ENCODE results near the gene TIMP3. TPM values are rescaled to one million over a fixed set of nuclear protein-coding genes. Genes with fewer than 3 reads are reported as not detected.

Gene TIMP3
- total RNA-seq, 2 donors from 2014 or later: 149 to 280 TPM

DNA sequence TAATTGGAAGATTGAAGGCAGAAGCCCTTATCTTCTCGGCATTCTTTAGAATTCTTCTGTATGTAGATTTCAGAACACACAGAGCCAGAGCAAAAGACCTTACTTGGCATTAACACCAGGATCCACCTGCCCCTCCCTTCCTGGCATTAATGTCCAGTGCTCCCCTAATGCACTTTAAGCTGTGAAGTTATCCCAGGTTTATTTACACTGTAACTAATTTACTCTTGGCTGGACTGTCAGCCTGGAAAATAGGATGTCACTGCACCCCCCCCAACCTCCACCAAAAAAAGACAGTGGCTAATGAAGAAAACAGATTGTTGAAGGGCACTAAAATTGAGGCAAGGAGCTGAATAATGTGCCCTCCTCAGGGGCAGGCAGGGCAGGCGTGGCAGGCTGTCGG, 30.1 kb downstream of the TIMP3 start:
- no peak for ATAC-seq
- H3K9me3 ChIP-seq: no peaks in the 10 kb centered on the region
- no peaks in the 10 kb centered on the region for H3K27me3 ChIP-seq
- intact Hi-C loops (cut with DNase I): no loop called here
- no peak for DNase-seq
- TF ChIP-seq, protein P1, sequence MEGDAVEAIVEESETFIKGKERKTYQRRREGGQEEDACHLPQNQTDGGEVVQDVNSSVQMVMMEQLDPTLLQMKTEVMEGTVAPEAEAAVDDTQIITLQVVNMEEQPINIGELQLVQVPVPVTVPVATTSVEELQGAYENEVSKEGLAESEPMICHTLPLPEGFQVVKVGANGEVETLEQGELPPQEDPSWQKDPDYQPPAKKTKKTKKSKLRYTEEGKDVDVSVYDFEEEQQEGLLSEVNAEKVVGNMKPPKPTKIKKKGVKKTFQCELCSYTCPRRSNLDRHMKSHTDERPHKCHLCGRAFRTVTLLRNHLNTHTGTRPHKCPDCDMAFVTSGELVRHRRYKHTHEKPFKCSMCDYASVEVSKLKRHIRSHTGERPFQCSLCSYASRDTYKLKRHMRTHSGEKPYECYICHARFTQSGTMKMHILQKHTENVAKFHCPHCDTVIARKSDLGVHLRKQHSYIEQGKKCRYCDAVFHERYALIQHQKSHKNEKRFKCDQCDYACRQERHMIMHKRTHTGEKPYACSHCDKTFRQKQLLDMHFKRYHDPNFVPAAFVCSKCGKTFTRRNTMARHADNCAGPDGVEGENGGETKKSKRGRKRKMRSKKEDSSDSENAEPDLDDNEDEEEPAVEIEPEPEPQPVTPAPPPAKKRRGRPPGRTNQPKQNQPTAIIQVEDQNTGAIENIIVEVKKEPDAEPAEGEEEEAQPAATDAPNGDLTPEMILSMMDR (IDR thresholded peaks at IDR 0.05): no peak
- no peak for TF ChIP-seq POLR2A (IDR thresholded peaks at IDR 0.05)
- H3K4me1 ChIP-seq: no peaks in the 10 kb centered on the region
- H3K4me3 ChIP-seq: no peak overlapping the region
- H3K27ac ChIP-seq: no peak overlapping the region
- 41 to 52% methylated on average over 3 of the region's 3 CpGs for WGBS, 2 donors
- no peaks in the 10 kb centered on the region for H3K36me3 ChIP-seq (replicated peaks in 1 of 2; ENCODE audit: insufficient read depth in 1 of 2, low read depth in 2 of 2)

DNA sequence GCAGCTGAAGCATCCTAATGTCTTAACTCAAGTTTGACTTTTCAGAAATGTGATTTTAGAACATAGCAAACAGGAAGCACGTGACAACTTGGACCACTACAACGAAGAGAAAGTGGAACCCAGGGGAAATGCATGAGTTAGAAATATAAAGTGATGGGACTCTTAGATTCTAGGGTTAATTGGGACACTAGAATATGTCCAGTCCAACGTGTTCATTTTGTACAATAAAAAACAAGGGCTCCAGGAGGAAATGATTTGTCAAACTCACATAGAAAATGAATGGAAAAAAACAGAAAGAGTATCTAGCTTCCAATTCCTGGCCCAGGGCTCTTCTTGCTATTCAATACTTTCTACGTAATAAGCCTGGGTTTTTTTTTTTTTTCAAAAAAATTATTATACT, 30.7 kb downstream of the TIMP3 start:
- ATAC-seq (no peak), DNase-seq (no peak)
- H3K36me3 ChIP-seq (replicated peaks in 1 of 2; ENCODE audit: insufficient read depth in 1 of 2, low read depth in 2 of 2): no peaks in the 10 kb centered on the region
- no peaks in the 10 kb centered on the region for H3K27me3 ChIP-seq
- no peaks in the 10 kb centered on the region for H3K9me3 ChIP-seq
- TF ChIP-seq, protein P1 (IDR thresholded peaks at IDR 0.05): no peak
- no peak for TF ChIP-seq POLR2A (IDR thresholded peaks at IDR 0.05)
- no peaks in the 10 kb centered on the region for H3K4me1 ChIP-seq
- H3K27ac ChIP-seq: no peak overlapping the region
- 31 to 34% methylated on average over 4 of the region's 4 CpGs for WGBS, 2 donors
- no peak overlapping the region for H3K4me3 ChIP-seq
- intact Hi-C loops (cut with DNase I): no loop called here

DNA sequence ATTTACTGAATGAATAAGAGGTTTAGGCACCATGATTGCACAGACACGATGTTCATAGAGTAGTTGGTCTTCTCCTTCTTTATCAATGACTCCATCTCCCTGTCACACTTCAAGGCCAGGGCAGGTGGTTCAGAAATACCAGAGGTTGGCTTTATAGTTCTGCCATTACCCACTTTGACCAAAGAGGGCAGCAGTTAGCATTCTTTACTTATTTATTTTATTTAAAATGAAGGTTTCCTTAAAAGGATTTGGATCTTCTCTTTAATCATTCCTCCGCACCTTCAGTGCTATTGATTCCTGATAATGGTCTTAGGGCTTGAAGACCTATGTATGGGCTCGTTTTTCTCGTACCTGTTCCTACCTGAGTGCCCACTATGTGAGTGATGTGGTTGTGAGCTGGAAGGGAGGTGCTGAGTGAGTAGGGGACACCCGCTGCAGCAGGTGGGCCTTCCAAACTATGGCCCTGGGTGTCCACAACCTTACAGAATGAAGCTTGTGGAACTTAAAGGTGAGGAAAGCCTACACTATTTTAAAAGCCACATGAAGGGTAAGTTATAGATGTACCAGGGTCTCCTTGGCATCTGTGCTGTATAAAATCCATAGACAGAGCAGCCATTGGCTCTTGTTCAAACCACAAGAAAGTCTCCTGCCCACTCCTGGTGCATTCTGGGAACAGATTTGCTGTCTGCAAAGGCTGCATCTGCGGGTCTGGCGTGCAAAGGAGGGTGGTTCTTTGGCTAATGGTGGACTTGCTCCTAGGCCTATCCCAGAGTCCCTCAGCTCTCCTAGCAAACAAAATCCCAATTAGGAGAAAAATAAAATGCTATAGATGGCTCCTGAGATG, 35.0 kb downstream of the TIMP3 start:
- 43 to 44% methylated on average over 7 of the region's 7 CpGs for WGBS, 2 donors
- intact Hi-C loops (cut with DNase I): no loop called here
- H3K4me3 ChIP-seq: no peak overlapping the region
- H3K36me3 ChIP-seq (replicated peaks in 1 of 2; ENCODE audit: insufficient read depth in 1 of 2, low read depth in 2 of 2): no peaks in the 10 kb centered on the region
- no peaks in the 10 kb centered on the region for H3K9me3 ChIP-seq
- DNase-seq: no peak
- H3K27me3 ChIP-seq: no peaks in the 10 kb centered on the region
- TF ChIP-seq POLR2A (IDR thresholded peaks at IDR 0.05): no peak
- TF ChIP-seq, protein P1 (IDR thresholded peaks at IDR 0.05): peak; percentile 25 to 54 (median 34)
- ATAC-seq: no peak
- H3K27ac ChIP-seq: no peak overlapping the region
- H3K4me1 ChIP-seq: peaks cover 5% of the 10 kb centered on the region

DNA sequence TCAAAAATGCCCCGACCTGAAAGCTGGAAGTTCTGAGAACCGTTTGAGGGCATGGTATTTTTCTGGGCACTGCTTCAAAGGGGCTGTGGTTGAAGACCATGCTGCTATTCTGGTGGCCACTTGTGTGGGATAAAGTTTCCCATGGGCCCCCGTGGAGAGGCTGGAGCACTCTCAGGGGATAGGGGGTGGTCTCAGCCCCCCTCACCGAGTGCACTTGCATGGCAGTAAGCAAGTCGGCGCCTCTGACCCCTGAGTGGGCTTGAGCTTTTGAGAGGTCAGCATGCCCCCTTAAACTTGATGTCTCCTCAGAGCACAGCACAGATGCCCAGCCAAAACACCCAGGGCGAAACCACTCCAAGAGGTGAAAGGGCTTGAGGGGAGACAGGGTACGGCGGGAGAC, 35.6 kb downstream of the TIMP3 start:
- TF ChIP-seq, protein P1 (IDR thresholded peaks at IDR 0.05): no peak
- no peak for TF ChIP-seq POLR2A (IDR thresholded peaks at IDR 0.05)
- Histone ChIP-seq H3K36me3 (replicated peaks in 1 of 2; ENCODE audit: insufficient read depth in 1 of 2, low read depth in 2 of 2) (no peaks in the 10 kb centered on the region), H3K4me3 (no peak overlapping the region), H3K4me1 (peaks cover 5% of the 10 kb centered on the region), H3K27me3 (no peaks in the 10 kb centered on the region), H3K27ac (no peak overlapping the region), H3K9me3 (no peaks in the 10 kb centered on the region)
- WGBS, 2 donors: 62 to 65% methylated on average over 9 of the region's 9 CpGs
- ATAC-seq (no peak), DNase-seq (no peak)
- intact Hi-C loops (cut with DNase I): no loop called here

DNA sequence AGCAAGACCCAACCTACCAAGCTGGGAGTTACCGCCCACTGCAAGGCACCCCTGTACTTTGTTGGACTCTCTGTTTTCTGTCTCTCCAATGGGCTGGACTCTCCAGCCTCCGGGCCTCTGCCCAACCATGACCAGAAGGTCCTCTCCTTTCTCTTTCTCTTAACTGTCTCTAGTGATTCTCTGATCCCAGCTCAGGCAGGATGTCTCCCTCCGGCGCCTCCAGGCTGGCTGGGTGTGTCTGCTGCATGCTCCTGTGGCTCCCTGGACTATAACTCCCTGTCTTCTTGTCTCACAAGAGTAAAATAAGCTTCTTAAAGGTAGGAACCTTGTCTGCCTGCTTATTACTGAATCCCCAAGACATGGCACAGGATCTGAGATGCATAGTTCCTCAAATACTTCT, 36.3 kb downstream of the TIMP3 start:
- WGBS, 2 donors: 77 to 92% methylated on average over 4 of the region's 4 CpGs
- intact Hi-C loops (cut with DNase I): no loop called here
- ATAC-seq (no peak), DNase-seq (no peak)
- H3K36me3 ChIP-seq (replicated peaks in 1 of 2; ENCODE audit: insufficient read depth in 1 of 2, low read depth in 2 of 2): no peaks in the 10 kb centered on the region
- H3K27me3 ChIP-seq: no peaks in the 10 kb centered on the region
- TF ChIP-seq POLR2A (IDR thresholded peaks at IDR 0.05): no peak
- TF ChIP-seq, protein P1 (IDR thresholded peaks at IDR 0.05): no peak
- H3K4me3 ChIP-seq: no peak overlapping the region
- H3K9me3 ChIP-seq: no peaks in the 10 kb centered on the region
- H3K4me1 ChIP-seq: peaks cover 5% of the 10 kb centered on the region
- H3K27ac ChIP-seq: no peak overlapping the region

Data from body of pancreas (tissue), 4 donors.